Measurements from ENCODE around the gene LRRC23. TPM values are rescaled to one million over a fixed set of nuclear protein-coding genes. Genes with fewer than 3 reads are reported as not detected.

LRRC23 gene
- total and polyA plus RNA-seq, 2 donors (not counting 1 experiment from before 2014, with no cell fraction given) = 5.3 to 14.4 TPM

DNA sequence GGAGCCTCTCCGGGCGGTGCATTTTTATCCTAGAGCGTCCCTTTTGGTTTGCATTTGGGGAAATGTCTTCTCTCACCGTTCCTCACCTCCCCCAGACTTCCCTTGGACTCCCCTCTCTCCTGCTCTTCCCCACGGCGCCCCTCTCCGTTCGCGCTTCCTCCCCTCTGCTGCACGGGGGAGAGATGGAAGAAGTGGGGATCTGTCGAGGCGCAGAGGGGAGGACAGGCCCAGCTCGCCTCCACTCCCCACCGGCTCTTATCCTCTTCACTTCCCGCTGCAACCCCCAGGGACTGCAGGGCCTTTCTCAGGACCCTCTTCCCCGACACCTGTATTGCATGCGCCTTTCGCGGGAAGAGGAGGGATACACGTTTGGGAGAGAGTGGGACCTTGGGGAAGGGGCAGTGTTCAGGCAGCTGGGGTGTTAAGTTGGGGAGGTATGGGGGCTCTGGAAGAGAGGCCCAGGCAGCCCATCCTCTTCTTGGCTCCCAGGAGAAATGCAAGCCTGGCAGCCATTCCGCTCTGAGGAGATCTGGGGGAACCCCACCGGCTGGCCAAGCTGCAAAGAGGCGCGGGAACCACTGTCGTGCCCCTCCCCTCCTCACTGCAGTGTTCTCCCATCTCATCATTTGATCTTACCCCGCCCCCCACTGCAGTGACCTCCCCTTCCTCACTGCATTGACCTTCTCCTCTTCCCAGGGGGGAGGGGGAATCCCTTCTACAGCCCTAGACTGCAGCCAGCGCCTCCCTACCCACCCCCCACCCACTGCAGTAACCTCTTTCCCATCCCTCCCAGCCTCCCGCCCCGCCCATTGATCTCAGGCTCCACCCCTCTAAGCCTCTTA is 10.5 kb downstream of the LRRC23 start:
- Histone ChIP-seq H3K27ac (ENCODE audit: low read length in 2 of 2) (no peak overlapping the region), H3K4me3 (ENCODE audit: control extremely low read depth in 1 of 5, extremely low read depth in 1 of 5, insufficient read depth in 1 of 5, low read depth in 2 of 5, low read length in 4 of 5) (peak overlapping the region in 4 of 5 experiments; percentile 38 to 75 (median 58)), H2AFZ (ENCODE audit: insufficient read depth, low read depth, low read length, poor library complexity, severe bottlenecking) (peak overlapping the region; percentile 85), H4K20me1 (ENCODE audit: control insufficient read depth, insufficient read depth, low read length, poor library complexity, severe bottlenecking) (no peaks in the 10 kb centered on the region), H3K4me1 (ENCODE audit: control insufficient read depth in 2 of 2, insufficient read depth in 2 of 2, low read length in 2 of 2) (peaks cover 11 to 19% of the 10 kb centered on the region in 2 donors), H3K36me3 (replicated peaks in 1 of 2; ENCODE audit: control extremely low read depth in 1 of 2, control insufficient read depth in 1 of 2, extremely low read depth in 1 of 2, insufficient read depth in 2 of 2, low read length in 1 of 2) (peaks cover 0 to 4% of the 10 kb centered on the region in 2 experiments), H3K9ac (ENCODE audit: low read length) (peak overlapping the region; percentile 80), H3K27me3 (replicated peaks in 1 of 4; ENCODE audit: control extremely low read depth in 1 of 4, control insufficient read depth in 3 of 4, insufficient read depth in 4 of 4, low read length in 3 of 4) (peaks cover 0 to 10% (median 1%) of the 10 kb centered on the region in 4 experiments), H3K9me3 (ENCODE audit: control extremely low read depth in 1 of 3, control insufficient read depth in 2 of 3, insufficient read depth in 1 of 3, low read length in 2 of 3) (peaks cover 0 to 3% (median 0%) of the 10 kb centered on the region in 3 donors), H3K4me2 (replicated peaks; ENCODE audit: low read depth, low read length, poor library complexity, severe bottlenecking) (peak overlapping the region; percentile 92), H3K79me2 (ENCODE audit: control insufficient read depth, insufficient read depth, low read length) (no peaks in the 10 kb centered on the region)
- Mint-ChIP-seq H3K27me3 (no peaks in the 10 kb centered on the region), H3K27ac (peak overlapping the region; percentile 89), H3K4me1 (peaks cover 25% of the 10 kb centered on the region), H3K4me3 (peak overlapping the region; percentile 89), H3K9me3 (ENCODE audit: insufficient read depth) (no peaks in the 10 kb centered on the region)
- intact Hi-C loops (cut with micrococcal nuclease) = loop anchor here (1.0 kb wide), 1 partner anchor 11 kb away; the partner anchor contains the start of gene LRRC23
- POLR2A ChIA-PET = interaction anchor here (0.5 to 1.8 kb wide), 6 partner anchors 9 to 94 kb away, joined by 3 to 8 read pairs (median 4); partner anchors contain the start of genes C12orf57 and RNU7-1
- TF ChIP-seq, protein P1, sequence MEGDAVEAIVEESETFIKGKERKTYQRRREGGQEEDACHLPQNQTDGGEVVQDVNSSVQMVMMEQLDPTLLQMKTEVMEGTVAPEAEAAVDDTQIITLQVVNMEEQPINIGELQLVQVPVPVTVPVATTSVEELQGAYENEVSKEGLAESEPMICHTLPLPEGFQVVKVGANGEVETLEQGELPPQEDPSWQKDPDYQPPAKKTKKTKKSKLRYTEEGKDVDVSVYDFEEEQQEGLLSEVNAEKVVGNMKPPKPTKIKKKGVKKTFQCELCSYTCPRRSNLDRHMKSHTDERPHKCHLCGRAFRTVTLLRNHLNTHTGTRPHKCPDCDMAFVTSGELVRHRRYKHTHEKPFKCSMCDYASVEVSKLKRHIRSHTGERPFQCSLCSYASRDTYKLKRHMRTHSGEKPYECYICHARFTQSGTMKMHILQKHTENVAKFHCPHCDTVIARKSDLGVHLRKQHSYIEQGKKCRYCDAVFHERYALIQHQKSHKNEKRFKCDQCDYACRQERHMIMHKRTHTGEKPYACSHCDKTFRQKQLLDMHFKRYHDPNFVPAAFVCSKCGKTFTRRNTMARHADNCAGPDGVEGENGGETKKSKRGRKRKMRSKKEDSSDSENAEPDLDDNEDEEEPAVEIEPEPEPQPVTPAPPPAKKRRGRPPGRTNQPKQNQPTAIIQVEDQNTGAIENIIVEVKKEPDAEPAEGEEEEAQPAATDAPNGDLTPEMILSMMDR (IDR thresholded peaks at IDR 0.05) = no peak
- no peak for TF ChIP-seq EZH2 (IDR thresholded peaks at IDR 0.05; ENCODE audit: borderline replicate concordance, insufficient read depth, low read depth, low read length, poor library complexity, severe bottlenecking)
- WGBS (ENCODE audit: insufficient coverage) = 26% methylated on average over 11 of the region's 29 CpGs
- DNase-seq (no peak), ATAC-seq (ENCODE audit: low read depth) (no peak)
- CTCF ChIA-PET = interaction anchor here (0.7 to 1.8 kb wide), 3 partner anchors 23 to 46 kb away, joined by 4 to 7 read pairs (median 4); no protein-coding TSS in a partner anchor

Measured in B cell (primary cell).